ENCODE data around the gene NSUN2. TPM values are rescaled to one million over a fixed set of nuclear protein-coding genes. Genes with fewer than 3 reads are reported as not detected.

NSUN2 gene
- polyA plus RNA-seq, 1 donor from 2014 or later: 47.5 TPM

DNA sequence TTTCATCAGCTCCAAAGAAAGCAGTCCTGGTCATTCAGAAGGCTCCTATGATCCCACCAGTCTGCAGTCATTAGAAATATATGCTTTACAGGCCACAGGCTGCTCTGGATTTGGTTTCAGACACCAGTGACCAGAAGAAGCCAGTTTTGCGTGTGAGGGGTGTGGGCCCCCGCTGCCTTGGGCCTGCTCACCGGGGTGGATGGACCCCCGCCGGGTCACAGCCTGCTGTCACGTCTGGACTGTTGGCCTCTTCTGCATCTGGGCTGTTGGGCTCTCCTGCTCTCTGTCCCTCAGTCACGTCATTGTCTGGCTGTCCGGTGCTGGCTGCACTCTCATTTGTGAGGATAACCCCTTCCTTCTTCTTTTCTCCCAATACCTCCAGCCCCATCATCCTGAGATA lies 33.1 kb downstream of the NSUN2 start:
- H3K36me3 ChIP-seq (ENCODE audit: insufficient read depth, low read length): no peaks in the 10 kb centered on the region
- no peak overlapping the region for H3K9ac ChIP-seq (ENCODE audit: low read length)
- TF ChIP-seq EZH2 (IDR thresholded peaks at IDR 0.05; ENCODE audit: borderline replicate concordance, insufficient read depth, low read length, poor library complexity, severe bottlenecking) (no peak), SMC3 (conservative IDR thresholded peaks at IDR 0.05; ENCODE audit: poor library complexity) (no peak), MXI1 (conservative IDR thresholded peaks at IDR 0.05; ENCODE audit: poor library complexity, severe bottlenecking) (no peak), EP300 (conservative IDR thresholded peaks at IDR 0.05; ENCODE audit: poor library complexity, severe bottlenecking) (no peak), POLR2AphosphoS5 (IDR thresholded peaks at IDR 0.05) (no peak)
- TF ChIP-seq, protein P1, sequence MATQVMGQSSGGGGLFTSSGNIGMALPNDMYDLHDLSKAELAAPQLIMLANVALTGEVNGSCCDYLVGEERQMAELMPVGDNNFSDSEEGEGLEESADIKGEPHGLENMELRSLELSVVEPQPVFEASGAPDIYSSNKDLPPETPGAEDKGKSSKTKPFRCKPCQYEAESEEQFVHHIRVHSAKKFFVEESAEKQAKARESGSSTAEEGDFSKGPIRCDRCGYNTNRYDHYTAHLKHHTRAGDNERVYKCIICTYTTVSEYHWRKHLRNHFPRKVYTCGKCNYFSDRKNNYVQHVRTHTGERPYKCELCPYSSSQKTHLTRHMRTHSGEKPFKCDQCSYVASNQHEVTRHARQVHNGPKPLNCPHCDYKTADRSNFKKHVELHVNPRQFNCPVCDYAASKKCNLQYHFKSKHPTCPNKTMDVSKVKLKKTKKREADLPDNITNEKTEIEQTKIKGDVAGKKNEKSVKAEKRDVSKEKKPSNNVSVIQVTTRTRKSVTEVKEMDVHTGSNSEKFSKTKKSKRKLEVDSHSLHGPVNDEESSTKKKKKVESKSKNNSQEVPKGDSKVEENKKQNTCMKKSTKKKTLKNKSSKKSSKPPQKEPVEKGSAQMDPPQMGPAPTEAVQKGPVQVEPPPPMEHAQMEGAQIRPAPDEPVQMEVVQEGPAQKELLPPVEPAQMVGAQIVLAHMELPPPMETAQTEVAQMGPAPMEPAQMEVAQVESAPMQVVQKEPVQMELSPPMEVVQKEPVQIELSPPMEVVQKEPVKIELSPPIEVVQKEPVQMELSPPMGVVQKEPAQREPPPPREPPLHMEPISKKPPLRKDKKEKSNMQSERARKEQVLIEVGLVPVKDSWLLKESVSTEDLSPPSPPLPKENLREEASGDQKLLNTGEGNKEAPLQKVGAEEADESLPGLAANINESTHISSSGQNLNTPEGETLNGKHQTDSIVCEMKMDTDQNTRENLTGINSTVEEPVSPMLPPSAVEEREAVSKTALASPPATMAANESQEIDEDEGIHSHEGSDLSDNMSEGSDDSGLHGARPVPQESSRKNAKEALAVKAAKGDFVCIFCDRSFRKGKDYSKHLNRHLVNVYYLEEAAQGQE (IDR thresholded peaks at IDR 0.05; ENCODE audit: borderline replicate concordance): no peak
- TF ChIP-seq, protein P2, sequence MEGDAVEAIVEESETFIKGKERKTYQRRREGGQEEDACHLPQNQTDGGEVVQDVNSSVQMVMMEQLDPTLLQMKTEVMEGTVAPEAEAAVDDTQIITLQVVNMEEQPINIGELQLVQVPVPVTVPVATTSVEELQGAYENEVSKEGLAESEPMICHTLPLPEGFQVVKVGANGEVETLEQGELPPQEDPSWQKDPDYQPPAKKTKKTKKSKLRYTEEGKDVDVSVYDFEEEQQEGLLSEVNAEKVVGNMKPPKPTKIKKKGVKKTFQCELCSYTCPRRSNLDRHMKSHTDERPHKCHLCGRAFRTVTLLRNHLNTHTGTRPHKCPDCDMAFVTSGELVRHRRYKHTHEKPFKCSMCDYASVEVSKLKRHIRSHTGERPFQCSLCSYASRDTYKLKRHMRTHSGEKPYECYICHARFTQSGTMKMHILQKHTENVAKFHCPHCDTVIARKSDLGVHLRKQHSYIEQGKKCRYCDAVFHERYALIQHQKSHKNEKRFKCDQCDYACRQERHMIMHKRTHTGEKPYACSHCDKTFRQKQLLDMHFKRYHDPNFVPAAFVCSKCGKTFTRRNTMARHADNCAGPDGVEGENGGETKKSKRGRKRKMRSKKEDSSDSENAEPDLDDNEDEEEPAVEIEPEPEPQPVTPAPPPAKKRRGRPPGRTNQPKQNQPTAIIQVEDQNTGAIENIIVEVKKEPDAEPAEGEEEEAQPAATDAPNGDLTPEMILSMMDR (IDR thresholded peaks at IDR 0.05; ENCODE audit: poor library complexity, severe bottlenecking): no peak
- H3K9me3 ChIP-seq (ENCODE audit: low read length): no peaks in the 10 kb centered on the region
- no peak overlapping the region for H3K4me2 ChIP-seq (ENCODE audit: low read length)
- no peak overlapping the region for H2AFZ ChIP-seq (ENCODE audit: low read depth, low read length)
- H3K79me2 ChIP-seq (replicated peaks; ENCODE audit: insufficient read depth, low read length): no peaks in the 10 kb centered on the region
- H3F3A ChIP-seq (ENCODE audit: insufficient read depth, low read length, poor library complexity, severe bottlenecking): no peaks in the 10 kb centered on the region
- H3K27me3 ChIP-seq (ENCODE audit: insufficient read depth, low read depth, low read length): no peaks in the 10 kb centered on the region
- no peaks in the 10 kb centered on the region for H4K20me1 ChIP-seq (ENCODE audit: insufficient read depth)
- H3K9me2 ChIP-seq (ENCODE audit: insufficient read depth, low read length): no peaks in the 10 kb centered on the region
- H3K27ac ChIP-seq (ENCODE audit: low read length): no peak overlapping the region
- H3K4me3 ChIP-seq (ENCODE audit: low read length): no peak overlapping the region

DNA sequence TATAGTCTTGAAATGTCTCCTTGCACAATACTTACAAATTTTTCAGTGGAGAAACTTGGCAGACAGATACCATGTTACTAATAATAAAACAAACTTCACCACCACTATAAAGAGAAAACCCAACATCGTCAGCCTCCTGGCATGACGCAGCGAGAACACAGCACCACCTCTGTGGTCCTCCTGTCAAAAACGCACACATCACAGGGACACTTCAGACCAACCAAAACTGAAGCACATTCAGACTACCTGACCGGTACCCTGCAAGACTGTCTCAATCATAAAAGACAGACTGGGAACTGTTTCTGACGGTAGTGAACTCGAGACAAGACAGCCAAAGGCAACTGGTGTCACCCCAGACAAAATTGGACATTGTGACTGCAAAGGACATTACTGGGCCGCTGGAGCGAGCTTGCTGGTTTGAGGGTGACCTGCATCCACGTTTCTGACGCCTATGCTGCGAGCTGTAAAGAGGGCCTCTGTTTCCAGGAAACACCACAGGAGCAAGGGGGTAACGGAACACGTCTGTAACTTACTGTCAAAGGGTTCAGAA lies 34.4 kb downstream of the NSUN2 start:
- TF ChIP-seq, protein P1 (IDR thresholded peaks at IDR 0.05; ENCODE audit: borderline replicate concordance): no peak
- H3K9me2 ChIP-seq (ENCODE audit: insufficient read depth, low read length): no peaks in the 10 kb centered on the region
- H3K27ac ChIP-seq (ENCODE audit: low read length): no peak overlapping the region
- H3K4me3 ChIP-seq (ENCODE audit: low read length): no peak overlapping the region
- no peak overlapping the region for H3K9ac ChIP-seq (ENCODE audit: low read length)
- H4K20me1 ChIP-seq (ENCODE audit: insufficient read depth): no peaks in the 10 kb centered on the region
- H2AFZ ChIP-seq (ENCODE audit: low read depth, low read length): no peak overlapping the region
- no peaks in the 10 kb centered on the region for H3K27me3 ChIP-seq (ENCODE audit: insufficient read depth, low read depth, low read length)
- no peaks in the 10 kb centered on the region for H3F3A ChIP-seq (ENCODE audit: insufficient read depth, low read length, poor library complexity, severe bottlenecking)
- no peaks in the 10 kb centered on the region for H3K36me3 ChIP-seq (ENCODE audit: insufficient read depth, low read length)
- H3K9me3 ChIP-seq (ENCODE audit: low read length): no peaks in the 10 kb centered on the region
- H3K79me2 ChIP-seq (replicated peaks; ENCODE audit: insufficient read depth, low read length): no peaks in the 10 kb centered on the region
- H3K4me2 ChIP-seq (ENCODE audit: low read length): no peak overlapping the region

Data from neural cell (in vitro differentiated cells).